PC-9 (cell line): ENCODE results near the gene RRAD.

ENCODE experiments used
- CTCF ChIP-seq: fragments of 200-600 bp; sonication (generic); conservative IDR thresholded peaks from 2 replicates; pipeline ENCODE4 v1.6.1; 2017; ENCODE audit warnings: mixed run types, antibody characterized with exemption, mild to moderate bottlenecking, moderate library complexity
- EZH2 ChIP-seq: fragments of 200-600 bp; sonication (generic); IDR thresholded peaks from 2 replicates; pipeline ENCODE4 v1.8.0; 2017; ENCODE audit warnings: antibody characterized with exemption, low read depth

- TF ChIP-seq CTCF (no peak), EZH2 (no peak)
Observed at GRCh38 chr16:66904428-66904845, 20.9 kb downstream of the RRAD start.
